CD4-positive, alpha-beta T cell treated with Interferon alpha-2 for 1 hour (primary cell): ENCODE data around the gene PDK2.

Source experiments
- DNase-seq, 2 donors: peaks; one replicate each; pipeline ENCODE4 v3.0.0-alpha.2; 2020 to 2022

Gene PDK2

GRCh38 chr17:50120475-50121253, 25.5 kb downstream of the PDK2 start:
- no peak for DNase-seq

GRCh38 chr17:50122945-50123344, 27.8 kb downstream of the PDK2 start:
- no peak for DNase-seq

DNA sequence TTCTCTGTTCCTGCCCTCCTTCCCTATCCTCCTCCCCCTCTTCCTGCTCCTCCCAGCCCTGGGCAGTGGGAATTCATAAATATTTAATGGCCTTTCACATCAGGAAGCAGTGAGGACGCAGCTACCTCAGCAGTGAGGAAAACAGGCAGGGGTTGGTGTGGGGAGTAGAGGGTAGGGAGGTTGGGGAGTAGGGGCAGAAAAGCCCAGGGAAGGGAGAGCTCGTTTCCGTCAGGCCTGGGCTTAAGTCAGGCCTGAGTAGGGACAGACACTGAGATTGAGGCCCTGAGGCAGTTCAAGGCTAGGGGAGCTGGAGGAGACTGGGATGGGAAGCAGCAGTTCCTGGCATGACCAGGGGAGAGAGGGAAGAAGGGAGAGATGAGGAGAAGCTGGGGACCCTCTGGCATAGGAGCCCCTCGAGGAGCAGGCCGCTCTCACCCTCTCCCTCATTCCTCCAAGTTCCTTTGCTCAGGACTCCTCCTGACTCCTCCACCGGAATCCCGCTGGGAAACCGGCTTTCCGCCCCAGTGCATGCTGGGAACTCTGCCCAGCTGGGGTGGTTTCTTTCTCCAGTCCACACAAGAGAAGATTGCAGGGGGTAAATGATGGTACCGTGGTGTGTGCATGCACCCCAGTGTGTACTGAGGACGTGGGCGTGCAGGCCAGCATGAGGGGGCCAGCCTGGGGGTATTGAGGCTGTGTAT, 28.6 kb downstream of the PDK2 start:
- DNase-seq: no peak

DNA sequence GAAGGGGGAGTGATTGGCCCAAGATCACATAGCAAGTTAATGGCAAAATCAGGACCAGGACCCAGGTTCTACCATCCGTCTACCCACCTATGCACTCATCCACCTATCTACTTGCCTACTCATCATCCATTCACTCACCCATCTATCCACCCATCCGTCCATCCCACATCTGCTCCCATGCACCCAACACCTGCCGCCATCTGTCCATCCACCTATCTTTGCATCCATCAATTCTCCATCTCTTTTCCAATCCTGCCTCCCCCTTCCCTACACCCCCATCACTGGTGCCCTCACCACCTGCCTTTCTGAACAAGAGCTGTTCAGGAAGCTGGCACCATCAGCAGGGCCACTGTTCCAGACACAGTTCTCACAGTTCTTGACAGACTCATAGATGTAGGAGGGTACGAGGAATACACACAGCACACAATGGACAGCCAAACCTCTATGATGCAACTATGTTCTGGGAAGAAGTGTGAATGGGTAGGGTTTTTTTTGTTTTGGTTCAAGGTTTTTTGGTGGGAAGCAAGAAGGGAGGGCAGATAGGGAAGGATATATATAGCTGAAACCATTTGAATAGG, 30.4 kb downstream of the PDK2 start:
- no peak for DNase-seq

DNA sequence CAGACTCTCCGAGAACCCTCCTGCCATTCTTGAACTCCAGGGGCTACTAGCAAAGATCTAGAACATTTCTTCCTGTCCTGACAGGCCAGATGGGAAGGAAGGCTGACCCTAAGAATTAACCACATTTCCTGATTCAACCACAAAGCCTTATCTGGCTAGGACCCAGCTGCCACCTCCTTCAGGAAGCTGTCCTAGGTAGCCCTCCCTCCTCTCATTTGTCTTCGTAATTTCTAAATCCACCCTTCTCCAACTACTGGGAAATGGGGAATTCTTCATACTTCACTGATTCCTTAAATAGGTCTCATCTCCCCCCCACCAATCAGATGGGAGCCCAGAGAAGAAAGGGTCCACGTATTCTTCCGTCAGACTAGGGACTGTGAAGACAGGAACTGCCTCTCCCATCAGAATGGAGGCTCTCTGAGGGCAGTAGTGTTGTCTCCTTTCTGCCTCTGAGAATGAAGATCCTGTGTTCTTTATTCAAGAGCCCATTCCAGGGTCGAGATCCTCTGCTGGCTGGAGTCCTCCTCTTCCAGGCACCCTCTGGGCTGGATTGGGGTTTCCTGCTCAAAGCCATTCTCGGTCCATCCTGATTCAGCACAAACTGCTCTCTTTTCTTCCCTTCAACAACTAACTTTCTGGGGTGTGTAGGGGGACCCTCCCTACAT, 32.7 kb downstream of the PDK2 start:
- no peak for DNase-seq

- no peak for DNase-seq
These were observed 33.5 kb downstream of the PDK2 start for GRCh38 chr17:50128441-50129352.

- DNase-seq: no peak
These were observed 34.2 kb downstream of the PDK2 start for GRCh38 chr17:50129353-50129727.

GRCh38 chr17:50129728-50130558, 34.8 kb downstream of the PDK2 start, which contains the start of gene SAMD14:
TSS of gene SAMD14 (minus strand) at chr17:50130160. CDS start at chr17:50124959, 5,201 bp downstream.
- peak; percentile 45 to 68 for DNase-seq

GRCh38 chr17:50130559-50131305, 35.6 kb downstream of the PDK2 start:
- no peak for DNase-seq

DNA sequence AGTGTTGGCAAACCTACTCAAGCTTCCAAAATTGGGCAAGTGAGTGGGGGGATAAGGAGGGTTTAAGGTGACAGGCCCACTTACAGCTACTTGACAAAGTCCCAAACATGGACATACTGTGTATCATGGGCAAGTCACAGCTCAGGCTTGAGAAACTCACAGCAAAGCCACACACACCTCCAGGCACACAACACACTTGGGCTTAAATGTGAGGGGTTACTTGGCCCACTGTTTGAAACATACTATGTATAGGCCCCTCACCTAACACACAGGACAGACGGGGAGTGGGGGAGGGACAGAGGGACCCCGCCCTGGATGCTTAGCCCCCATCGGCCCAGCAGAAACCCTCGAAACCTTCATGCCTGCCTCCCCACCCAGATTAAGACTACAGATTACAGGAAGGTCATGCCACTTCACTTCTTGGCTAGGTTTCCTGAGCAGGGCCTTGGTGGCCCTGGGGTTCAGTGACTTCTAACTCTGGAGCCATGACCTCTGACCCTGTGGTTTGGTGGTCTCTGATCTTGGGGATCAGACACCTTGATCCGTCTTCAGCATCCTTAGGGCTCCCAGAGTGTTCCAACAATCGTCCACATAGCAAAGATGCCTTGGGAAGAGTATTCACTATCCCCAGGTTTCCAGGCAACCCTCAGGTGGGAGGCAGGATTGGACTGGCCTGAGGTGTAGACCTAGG, 37.1 kb downstream of the PDK2 start:
- DNase-seq: no peak

GRCh38 chr17:50133028-50133768, 38.0 kb downstream of the PDK2 start:
- no peak for DNase-seq

DNA sequence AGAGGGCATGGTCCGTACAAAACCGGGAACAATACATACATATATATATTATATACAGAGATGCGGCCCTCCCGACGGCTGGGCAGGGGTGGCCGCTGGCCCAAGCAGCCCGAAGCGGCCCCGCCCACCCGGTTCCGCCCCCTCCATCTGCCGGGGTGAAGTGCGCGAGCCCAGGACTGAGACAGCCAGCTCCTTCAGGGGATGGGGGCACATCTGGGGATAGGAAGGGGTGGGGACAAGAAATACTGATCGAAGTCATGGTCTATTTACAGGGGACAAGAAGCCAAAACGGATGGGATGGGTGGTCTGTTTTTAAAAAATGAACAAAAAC, 38.6 kb downstream of the PDK2 start:
- DNase-seq: no peak

DNA sequence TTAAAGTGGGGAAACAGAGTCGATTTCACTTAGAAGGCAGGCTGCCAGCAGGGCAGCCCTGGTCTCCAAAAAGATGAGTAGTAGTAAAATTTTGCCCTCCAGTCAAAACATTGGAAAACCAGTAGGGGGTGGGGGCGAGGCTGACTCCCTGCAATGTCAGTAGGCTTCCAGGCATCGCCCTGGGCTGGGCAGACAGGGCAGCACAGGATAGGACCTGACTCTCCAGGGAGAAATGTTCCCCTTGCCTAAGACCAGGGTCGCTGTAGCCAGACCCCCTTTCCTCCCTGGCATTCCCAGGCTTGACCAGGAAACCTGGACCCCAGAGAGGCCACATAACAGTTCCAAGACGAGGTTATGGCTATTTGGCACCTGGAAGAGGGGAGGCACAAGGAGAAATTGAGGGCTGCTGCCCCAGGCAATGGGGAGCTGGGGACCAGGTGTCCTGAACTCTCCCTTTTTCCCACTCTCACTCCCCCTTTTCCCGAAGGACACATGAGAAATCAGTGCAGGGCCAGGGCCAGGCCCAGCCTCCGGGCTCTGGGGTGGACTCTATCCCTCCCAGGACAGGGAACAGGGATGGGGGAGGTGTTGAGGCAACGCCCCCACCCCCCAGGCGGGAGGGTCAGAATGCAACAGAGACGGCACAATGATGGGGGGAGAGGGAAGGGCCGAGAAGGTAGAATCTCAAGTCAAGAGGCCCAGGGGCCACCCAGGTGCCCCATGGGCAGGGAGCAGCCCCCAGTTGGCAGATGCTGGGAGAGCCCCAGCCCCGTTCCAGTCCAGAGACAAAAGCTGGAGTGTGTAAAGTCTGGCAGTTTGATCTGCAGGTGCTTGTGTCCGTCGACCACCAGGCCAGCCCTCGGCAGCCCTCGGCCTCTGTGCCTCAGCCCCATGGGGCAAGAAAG, 39.3 kb downstream of the PDK2 start:
- DNase-seq: no peak

DNA sequence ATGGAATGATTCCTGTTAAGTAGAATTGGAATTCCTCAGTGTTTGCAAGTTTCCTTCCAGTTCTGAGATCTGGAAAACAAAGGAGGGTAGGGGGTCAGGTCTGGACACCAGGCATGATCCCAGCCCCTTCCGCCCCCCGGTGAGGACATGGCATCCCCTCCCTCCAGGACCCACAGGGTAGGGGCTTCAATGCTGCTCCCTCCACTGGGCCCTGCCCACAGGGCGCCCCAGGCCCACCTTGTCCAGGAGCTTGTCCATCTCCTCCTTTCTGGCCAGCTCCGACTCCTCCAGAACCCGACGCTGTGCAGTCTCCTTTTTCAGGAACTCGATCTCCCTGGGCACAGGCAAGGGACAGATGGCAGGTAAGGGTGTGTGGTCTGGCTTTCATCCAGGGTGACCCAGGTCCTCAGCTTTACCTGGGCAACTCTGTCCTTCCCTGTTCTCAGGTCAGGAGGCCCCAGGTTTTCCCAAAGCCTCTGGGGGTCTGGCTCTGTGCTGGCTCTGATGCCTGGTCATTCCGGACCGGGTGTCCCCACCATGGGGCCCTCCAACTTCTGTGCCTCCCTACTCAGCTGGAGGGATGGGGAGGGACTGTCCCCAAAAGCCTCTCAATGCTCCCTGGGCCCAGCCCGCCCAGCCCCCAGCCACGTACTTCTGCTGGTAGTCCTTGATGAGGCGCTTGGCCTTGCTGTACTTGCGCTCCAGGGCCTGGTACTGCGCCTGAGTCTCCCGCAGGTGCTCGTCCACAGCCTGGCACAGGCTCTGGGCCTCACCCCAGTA, 40.4 kb downstream of the PDK2 start:
- no peak for DNase-seq

GRCh38 chr17:50136096-50136687, 41.0 kb downstream of the PDK2 start:
- DNase-seq: no peak

GRCh38 chr17:50137042-50137441, 41.9 kb downstream of the PDK2 start:
- DNase-seq: no peak

DNA sequence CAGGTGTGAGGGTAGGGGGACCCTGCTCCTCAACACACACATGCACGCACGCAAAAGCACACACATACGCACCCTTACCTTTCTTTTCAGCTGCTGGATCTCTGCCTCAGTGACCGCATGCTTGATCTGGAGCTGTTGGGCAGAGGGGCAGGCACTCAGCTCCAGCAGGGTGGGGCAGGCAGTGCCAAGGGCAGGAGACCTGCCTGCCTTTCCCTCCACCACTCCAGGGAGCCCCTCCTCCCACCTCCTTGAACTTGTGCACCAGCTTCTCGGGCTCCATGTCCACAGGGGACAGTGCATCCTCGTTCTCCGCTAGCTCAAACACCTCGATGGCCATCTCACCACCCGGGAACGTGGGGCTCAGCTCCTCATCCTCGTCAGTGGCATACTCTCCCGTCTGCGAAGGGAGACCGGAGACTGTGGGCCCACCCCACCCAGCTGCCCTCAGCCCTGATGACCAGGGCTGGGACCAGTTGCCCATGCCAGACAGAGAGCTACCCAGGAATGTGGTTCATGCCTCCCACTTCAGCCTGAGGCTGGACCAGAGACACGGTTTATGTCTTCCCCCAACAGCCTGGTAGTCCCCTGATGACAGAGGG, 44.1 kb downstream of the PDK2 start:
- no peak for DNase-seq
